Colonic mucosa (tissue), 4 donors: Measurements from ENCODE around the gene EPM2AIP1. TPM values are rescaled to one million over a fixed set of nuclear protein-coding genes. Genes with fewer than 3 reads are reported as not detected.

Source experiments
- DNase-seq: peaks from one replicate; pipeline ENCODE4 v3.0.0-alpha.2; 2020
- H3K27ac ChIP-seq: fragments of 200-600 bp; one replicate; pipeline ENCODE4 v1.8.0; 2021
- H3K27me3 ChIP-seq: fragments of 200-600 bp; one replicate; pipeline ENCODE4 v1.8.0; 2021
- H3K36me3 ChIP-seq: fragments of 200-600 bp; one replicate; pipeline ENCODE4 v1.8.0; 2021
- H3K4me1 ChIP-seq: fragments of 200-600 bp; one replicate; pipeline ENCODE4 v1.8.0; 2021; ENCODE audit warnings: mild to moderate bottlenecking
- H3K4me3 ChIP-seq: fragments of 200-600 bp; one replicate; pipeline ENCODE4 v1.8.0; 2021
- H3K9ac ChIP-seq, 2 donors: one replicate each; pipeline ENCODE4 v1.7.0; 2013; ENCODE audit warnings: control low read depth in 2 of 2, low read depth in 2 of 2, low read length in 2 of 2
- H3K9me3 ChIP-seq: fragments of 200-600 bp; one replicate; pipeline ENCODE4 v1.8.0; 2021
- CTCF ChIP-seq: fragments of 200-600 bp; IDR thresholded peaks from one replicate; pipeline ENCODE4 v1.8.0; 2022; ENCODE audit warnings: antibody characterized with exemption, mild to moderate bottlenecking
- intact Hi-C: fragments of 100-400 bp; cut with DNase I; formaldehyde crosslinking; loops from one replicate; pipeline ENCODE4 v1.14.1; 2022
- total RNA-seq, 2 donors: library from RNA; stranded (reverse); fragmentation: NEBNext Ultra II Directional in 1 of 2; extraction: Animal tissue kit (Norgen Biotek cat#: 25700) in 1 of 2; gene quantifications; one replicate each; pipeline ENCODE4 v1.2.1, GENCODE V29; 2021
- donor health status: healthy.
- donor health status: DM: no; HTN: no; CAD: no.
- donor health status: DM: no; HTN: no; CAD: no.

The EPM2AIP1 gene
- total RNA-seq, 2 donors from 2014 or later = 13.0 to 14.3 TPM

GRCh38 chr3:36945333-36945980 lies 47.5 kb downstream of the EPM2AIP1 start:
- peak overlapping the region in 1 of 2 donors; percentile 55 for H3K9ac ChIP-seq
- TF ChIP-seq CTCF = no peak
- H3K36me3 ChIP-seq = no peaks in the 10 kb centered on the region
- no peaks in the 10 kb centered on the region for H3K4me1 ChIP-seq
- H3K27ac ChIP-seq = no peak overlapping the region
- H3K27me3 ChIP-seq = no peaks in the 10 kb centered on the region
- H3K9me3 ChIP-seq = no peaks in the 10 kb centered on the region
- no peak for DNase-seq
- intact Hi-C loops = no loop called here
- H3K4me3 ChIP-seq = peak overlapping the region; percentile 66

GRCh38 chr3:36944641-36945270 lies 48.2 kb downstream of the EPM2AIP1 start, which contains the start of gene TRANK1:
TRANK1 (minus strand) TSS chr3:36945054; CDS start chr3:36944809, 245 bp downstream.
- Histone ChIP-seq H3K4me3 (peak within 1 kb of the TSS; percentile 66), H3K9ac (peak within 1 kb of the TSS; percentile 55 to 80), H3K9me3 (no peaks in the 10 kb centered on the region), H3K4me1 (no peaks in the 10 kb centered on the region), H3K36me3 (no peaks in the 10 kb centered on the region), H3K27ac (peak within 1 kb of the TSS; percentile 19), H3K27me3 (no peaks in the 10 kb centered on the region)
- peak; percentile 70 for DNase-seq
- intact Hi-C loops = no loop called here
- TF ChIP-seq CTCF = no peak

GRCh38 chr3:36944012-36944640 lies 48.8 kb downstream of the EPM2AIP1 start:
- TF ChIP-seq CTCF = no peak
- H3K9ac ChIP-seq = peak overlapping the region; percentile 55 to 80

GRCh38 chr3:36943601-36944000 lies 49.3 kb downstream of the EPM2AIP1 start:
- Histone ChIP-seq H3K4me3 (peak overlapping the region; percentile 66), H3K27me3 (no peaks in the 10 kb centered on the region), H3K9ac (peak overlapping the region; percentile 55 to 80), H3K27ac (peak overlapping the region; percentile 19), H3K4me1 (no peaks in the 10 kb centered on the region), H3K36me3 (no peaks in the 10 kb centered on the region), H3K9me3 (no peaks in the 10 kb centered on the region)
- intact Hi-C loops = no loop called here
- TF ChIP-seq CTCF = no peak
- DNase-seq = no peak

More at GRCh38 chr3:36944012-36944640, 48.8 kb downstream of the EPM2AIP1 start:
- Histone ChIP-seq H3K9me3 (no peaks in the 10 kb centered on the region), H3K4me3 (peak overlapping the region; percentile 66), H3K27me3 (no peaks in the 10 kb centered on the region), H3K27ac (peak overlapping the region; percentile 19), H3K36me3 (no peaks in the 10 kb centered on the region), H3K4me1 (no peaks in the 10 kb centered on the region)
- intact Hi-C loops = no loop called here
- peak; percentile 67 for DNase-seq

- peak overlapping the region; percentile 13 for H3K27ac ChIP-seq
- H3K27me3 ChIP-seq = no peaks in the 10 kb centered on the region
- no peak for TF ChIP-seq CTCF
- H3K4me1 ChIP-seq = no peaks in the 10 kb centered on the region
- intact Hi-C loops = no loop called here
- H3K9me3 ChIP-seq = no peaks in the 10 kb centered on the region
- peak; percentile 53 for DNase-seq
- H3K36me3 ChIP-seq = no peaks in the 10 kb centered on the region
- H3K4me3 ChIP-seq = no peak overlapping the region
- peak overlapping the region in 1 of 2 donors; percentile 19 for H3K9ac ChIP-seq
These were observed 50.2 kb downstream of the EPM2AIP1 start for GRCh38 chr3:36942638-36943248.
